ENCODE data around the gene ELK4. TPM values are rescaled to one million over a fixed set of nuclear protein-coding genes. Genes with fewer than 3 reads are reported as not detected.

ELK4 gene
- total and polyA plus RNA-seq, 2 donors (not counting 3 experiments of a cell fraction or from before 2014, with no cell fraction given) = 8.7 to 107 TPM

DNA sequence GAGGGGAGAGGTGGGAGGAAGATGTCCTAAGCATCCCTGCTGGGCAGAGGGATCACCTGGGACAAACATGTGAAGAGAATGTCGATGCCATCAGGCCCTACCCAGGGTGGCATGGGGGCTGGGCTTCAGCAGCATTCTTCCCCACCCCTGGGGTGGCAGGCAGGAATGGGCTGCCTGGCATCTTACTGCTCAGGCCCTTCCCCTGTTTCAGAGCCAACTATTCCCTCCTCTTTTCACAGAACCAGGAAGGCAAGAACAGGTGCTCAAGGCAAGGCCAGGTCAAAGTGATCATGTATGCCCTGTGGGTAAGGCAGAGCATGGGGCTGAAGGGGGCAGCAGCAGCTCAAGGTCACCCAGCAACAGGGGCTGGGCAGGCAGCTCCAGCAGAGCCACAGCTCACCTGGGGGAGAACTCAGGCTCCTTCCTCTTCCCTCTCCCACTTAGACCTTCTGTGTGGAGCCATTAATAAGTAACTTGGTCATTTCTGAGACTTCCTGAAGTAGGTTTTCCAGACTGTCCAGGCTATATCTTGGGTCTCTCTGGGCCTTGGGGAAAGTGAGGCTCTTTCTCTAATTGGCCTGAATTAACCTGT lies 56.4 kb downstream of the ELK4 start:
- no peak for DNase-seq (ENCODE audit: low read depth, low spot score)
- FAIRE-seq = no peak
- no peaks in the 10 kb centered on the region for H3K9me1 ChIP-seq (replicated peaks; ENCODE audit: control insufficient read depth, extremely low read depth, insufficient read depth, low read length)
- no TSS peak for BruUV-seq (replicated peaks)
- peaks cover 27 to 34% of the 10 kb centered on the region in 2 experiments for H3K27me3 ChIP-seq (ENCODE audit: control insufficient read depth in 2 of 2, insufficient read depth in 2 of 2, low read length in 2 of 2)
- no peaks in the 10 kb centered on the region for H4K20me1 ChIP-seq (replicated peaks; ENCODE audit: control insufficient read depth, extremely low read depth, insufficient read depth, low read length)
- TF ChIP-seq EZH2 (IDR thresholded peaks at IDR 0.05; ENCODE audit: borderline replicate concordance, low read depth, low read length, severe bottlenecking) (no peak), MYC (IDR thresholded peaks at IDR 0.05; ENCODE audit: low read depth, low read length) (no peak), FOS (IDR thresholded peaks at IDR 0.05; ENCODE audit: borderline replicate concordance, insufficient read depth, low read length) (no peak), POLR2AphosphoS5 (IDR thresholded peaks at IDR 0.05; ENCODE audit: insufficient read depth, low read depth, low read length) (no peak), POLR2A (IDR thresholded peaks at IDR 0.05; ENCODE audit: low read depth, low read length) (no peak), JUN (IDR thresholded peaks at IDR 0.05; ENCODE audit: borderline replicate concordance, insufficient read depth, insufficient read length, low read depth) (no peak), GATA2 (IDR thresholded peaks at IDR 0.05; ENCODE audit: insufficient read depth, insufficient read length, low read depth, low read length) (no peak)
- TF ChIP-seq, protein P1, sequence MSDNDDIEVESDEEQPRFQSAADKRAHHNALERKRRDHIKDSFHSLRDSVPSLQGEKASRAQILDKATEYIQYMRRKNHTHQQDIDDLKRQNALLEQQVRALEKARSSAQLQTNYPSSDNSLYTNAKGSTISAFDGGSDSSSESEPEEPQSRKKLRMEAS (IDR thresholded peaks at IDR 0.05; ENCODE audit: insufficient read depth, insufficient read length) = no peak
- TF ChIP-seq, protein P2, sequence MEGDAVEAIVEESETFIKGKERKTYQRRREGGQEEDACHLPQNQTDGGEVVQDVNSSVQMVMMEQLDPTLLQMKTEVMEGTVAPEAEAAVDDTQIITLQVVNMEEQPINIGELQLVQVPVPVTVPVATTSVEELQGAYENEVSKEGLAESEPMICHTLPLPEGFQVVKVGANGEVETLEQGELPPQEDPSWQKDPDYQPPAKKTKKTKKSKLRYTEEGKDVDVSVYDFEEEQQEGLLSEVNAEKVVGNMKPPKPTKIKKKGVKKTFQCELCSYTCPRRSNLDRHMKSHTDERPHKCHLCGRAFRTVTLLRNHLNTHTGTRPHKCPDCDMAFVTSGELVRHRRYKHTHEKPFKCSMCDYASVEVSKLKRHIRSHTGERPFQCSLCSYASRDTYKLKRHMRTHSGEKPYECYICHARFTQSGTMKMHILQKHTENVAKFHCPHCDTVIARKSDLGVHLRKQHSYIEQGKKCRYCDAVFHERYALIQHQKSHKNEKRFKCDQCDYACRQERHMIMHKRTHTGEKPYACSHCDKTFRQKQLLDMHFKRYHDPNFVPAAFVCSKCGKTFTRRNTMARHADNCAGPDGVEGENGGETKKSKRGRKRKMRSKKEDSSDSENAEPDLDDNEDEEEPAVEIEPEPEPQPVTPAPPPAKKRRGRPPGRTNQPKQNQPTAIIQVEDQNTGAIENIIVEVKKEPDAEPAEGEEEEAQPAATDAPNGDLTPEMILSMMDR (IDR thresholded peaks at IDR 0.05; ENCODE audit: extremely low read depth in 1 of 2, insufficient read depth in 1 of 2, low read depth in 1 of 2, low read length in 2 of 2) = no peak
- no peak overlapping the region for H3K4me2 ChIP-seq (ENCODE audit: insufficient read depth, low read length)
- no peaks in the 10 kb centered on the region for H3K4me1 ChIP-seq (ENCODE audit: control insufficient read depth, extremely low read depth, insufficient read depth, low read length)
- no peak overlapping the region for H3K27ac ChIP-seq (ENCODE audit: insufficient read depth, low read depth, low read length)
- no peak overlapping the region for H3K9ac ChIP-seq (replicated peaks; ENCODE audit: extremely low read depth, insufficient read depth, low read length)
- no peak overlapping the region for H3K4me3 ChIP-seq (replicated peaks in 1 of 3; ENCODE audit: insufficient read depth in 1 of 3, low read depth in 1 of 3, low read length in 3 of 3)
- H3K36me3 ChIP-seq (ENCODE audit: control insufficient read depth in 2 of 2, extremely low read depth in 1 of 2, insufficient read depth in 2 of 2, low read length in 2 of 2) = no peaks in the 10 kb centered on the region
- H3K79me2 ChIP-seq (ENCODE audit: control insufficient read depth, insufficient read depth, low read length) = no peaks in the 10 kb centered on the region
- no peak overlapping the region for H2AFZ ChIP-seq (ENCODE audit: low read depth, low read length)
- ChIA-PET CTCF (interaction anchor here (1.0 to 3.3 kb wide), 4 partner anchors 13 to 136 kb away, joined by 3 to 22 read pairs (median 3); no protein-coding TSS in a partner anchor), POLR2A (no interaction called here)
- dilution Hi-C loops (cut with MboI; ENCODE audit: extremely low pct_ligation_motif_present, low sequenced_read_pairs) (no loop called here), intact Hi-C loops (cut with micrococcal nuclease) (no loop called here)
- no peaks in the 10 kb centered on the region for H3K9me3 ChIP-seq (replicated peaks; ENCODE audit: control insufficient read depth, insufficient read depth, low read length)
